Chondrocyte (in vitro differentiated cells): ENCODE results near the gene HMGN2. TPM values are rescaled to one million over a fixed set of nuclear protein-coding genes. Genes with fewer than 3 reads are reported as not detected.

Source experiments
- DNase-seq: peaks from one replicate; pipeline ENCODE4 v3.0.0; 2021; ENCODE audit warnings: mixed read lengths, low spot score
- H3K27ac Mint-ChIP-seq: one replicate; pipeline ENCODE4 v1.8.0; 2021; ENCODE audit warnings: mild to moderate bottlenecking, moderate library complexity, mixed read lengths; ENCODE audit not compliant: unreplicated experiment
- H3K27me3 Mint-ChIP-seq: 2 replicates; pipeline ENCODE4 v1.8.0; 2021; ENCODE audit warnings: low read depth, mixed read lengths
- H3K36me3 Mint-ChIP-seq: 2 replicates; pipeline ENCODE4 v1.8.0; 2021; ENCODE audit warnings: low read depth, mixed read lengths
- H3K4me1 Mint-ChIP-seq: 2 replicates; pipeline ENCODE4 v1.8.0; 2021; ENCODE audit warnings: low read depth, mild to moderate bottlenecking, mixed read lengths
- H3K4me3 Mint-ChIP-seq: one replicate; pipeline ENCODE4 v1.8.0; 2021; ENCODE audit warnings: mild to moderate bottlenecking, moderate library complexity, mixed read lengths; ENCODE audit not compliant: unreplicated experiment
- H3K9me3 Mint-ChIP-seq: 2 replicates; pipeline ENCODE4 v1.8.0; 2021; ENCODE audit warnings: low read depth, mixed read lengths
- total RNA-seq: library from RNA; stranded (reverse); gene quantifications from 3 replicates; pipeline ENCODE4 v1.2.1, GENCODE V29; 2021
- TF ChIP-seq, protein P1 (sequence below): fragments of 200-600 bp; sonication (generic); IDR thresholded peaks from 2 replicates; pipeline ENCODE4 v1.5.0; 2021; ENCODE audit warnings: antibody characterized with exemption, mild to moderate bottlenecking, moderate library complexity

The HMGN2 gene
- total RNA-seq, 1 donor from 2014 or later = 241 TPM

DNA sequence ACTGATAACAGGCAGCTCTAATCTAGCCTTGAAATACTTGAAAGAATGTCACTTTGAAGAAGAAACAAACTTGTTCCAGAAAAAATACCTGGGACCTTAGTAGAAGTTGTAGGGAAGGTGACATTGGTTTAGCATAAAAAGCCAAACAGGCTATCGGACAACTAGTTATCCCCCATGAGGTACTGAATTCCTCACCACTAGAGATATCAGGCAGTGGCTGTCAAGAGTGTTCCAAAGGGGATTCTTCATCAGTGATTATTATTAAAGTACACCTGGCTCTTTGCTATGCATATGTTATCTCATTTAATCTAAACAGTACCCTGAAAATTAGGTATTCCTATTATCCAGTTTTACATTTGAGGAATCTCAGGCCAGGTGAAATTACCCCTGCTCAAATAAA is 13.1 kb upstream of the HMGN2 start:
- no peaks in the 10 kb centered on the region for H3K27me3 Mint-ChIP-seq
- peaks cover 38% of the 10 kb centered on the region for H3K36me3 Mint-ChIP-seq

DNA sequence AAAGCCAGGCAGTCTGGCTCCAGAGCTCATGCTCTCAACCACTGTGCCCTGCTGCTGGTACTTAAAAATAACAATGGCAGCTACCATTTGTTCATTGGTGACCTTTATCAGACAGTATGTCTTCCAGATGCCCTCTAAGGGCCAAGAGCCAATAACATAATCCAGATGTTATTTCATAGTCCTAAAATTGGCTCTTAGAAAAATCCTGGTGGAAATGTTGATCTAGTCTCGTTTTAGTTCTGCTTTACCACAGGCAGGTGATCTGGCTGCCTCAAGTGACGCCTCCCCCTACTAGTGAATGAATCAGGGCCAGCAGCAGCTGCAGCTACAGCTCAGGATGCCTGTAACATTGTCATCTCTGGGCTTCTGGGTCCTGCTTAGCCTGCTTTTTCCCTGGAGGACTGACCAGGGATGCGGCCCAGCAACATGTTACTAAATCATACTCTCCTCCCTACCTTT is 12.6 kb upstream of the HMGN2 start:
- no peak for DNase-seq
- H3K9me3 Mint-ChIP-seq = no peaks in the 10 kb centered on the region
- no peak overlapping the region for H3K4me3 Mint-ChIP-seq
- TF ChIP-seq, protein P1, sequence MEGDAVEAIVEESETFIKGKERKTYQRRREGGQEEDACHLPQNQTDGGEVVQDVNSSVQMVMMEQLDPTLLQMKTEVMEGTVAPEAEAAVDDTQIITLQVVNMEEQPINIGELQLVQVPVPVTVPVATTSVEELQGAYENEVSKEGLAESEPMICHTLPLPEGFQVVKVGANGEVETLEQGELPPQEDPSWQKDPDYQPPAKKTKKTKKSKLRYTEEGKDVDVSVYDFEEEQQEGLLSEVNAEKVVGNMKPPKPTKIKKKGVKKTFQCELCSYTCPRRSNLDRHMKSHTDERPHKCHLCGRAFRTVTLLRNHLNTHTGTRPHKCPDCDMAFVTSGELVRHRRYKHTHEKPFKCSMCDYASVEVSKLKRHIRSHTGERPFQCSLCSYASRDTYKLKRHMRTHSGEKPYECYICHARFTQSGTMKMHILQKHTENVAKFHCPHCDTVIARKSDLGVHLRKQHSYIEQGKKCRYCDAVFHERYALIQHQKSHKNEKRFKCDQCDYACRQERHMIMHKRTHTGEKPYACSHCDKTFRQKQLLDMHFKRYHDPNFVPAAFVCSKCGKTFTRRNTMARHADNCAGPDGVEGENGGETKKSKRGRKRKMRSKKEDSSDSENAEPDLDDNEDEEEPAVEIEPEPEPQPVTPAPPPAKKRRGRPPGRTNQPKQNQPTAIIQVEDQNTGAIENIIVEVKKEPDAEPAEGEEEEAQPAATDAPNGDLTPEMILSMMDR = no peak
- peaks cover 40% of the 10 kb centered on the region for H3K36me3 Mint-ChIP-seq
- H3K4me1 Mint-ChIP-seq = no peaks in the 10 kb centered on the region
- no peak overlapping the region for H3K27ac Mint-ChIP-seq
- H3K27me3 Mint-ChIP-seq = no peaks in the 10 kb centered on the region

More for the DNA sequence above, 13.1 kb upstream of the HMGN2 start:
- DNase-seq = no peak
- no peak overlapping the region for H3K4me3 Mint-ChIP-seq
- no peaks in the 10 kb centered on the region for H3K4me1 Mint-ChIP-seq
- no peak overlapping the region for H3K27ac Mint-ChIP-seq
- TF ChIP-seq, protein P1 = no peak
- H3K9me3 Mint-ChIP-seq = no peaks in the 10 kb centered on the region

DNA sequence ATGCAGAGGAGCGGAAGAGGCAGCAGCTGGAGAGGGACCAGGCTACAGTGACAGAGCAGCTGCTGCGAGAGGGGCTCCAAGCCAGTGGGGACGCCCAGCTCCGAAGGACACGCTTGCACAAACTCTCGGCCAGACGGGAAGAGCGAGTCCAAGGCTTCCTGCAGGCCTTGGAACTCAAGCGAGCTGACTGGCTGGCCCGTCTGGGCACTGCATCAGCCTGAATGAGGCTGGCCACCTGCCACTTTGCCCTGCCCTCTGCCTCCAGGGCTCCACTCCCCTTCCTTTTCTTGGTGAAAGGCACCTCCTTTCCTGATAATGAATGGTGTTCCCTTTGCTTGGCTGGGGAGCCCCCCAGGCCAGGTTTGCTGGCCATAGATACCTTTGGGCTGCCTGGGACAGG is 3.3 kb upstream of the HMGN2 start:
- H3K27me3 Mint-ChIP-seq = no peaks in the 10 kb centered on the region
- no peak overlapping the region for H3K27ac Mint-ChIP-seq

DNA sequence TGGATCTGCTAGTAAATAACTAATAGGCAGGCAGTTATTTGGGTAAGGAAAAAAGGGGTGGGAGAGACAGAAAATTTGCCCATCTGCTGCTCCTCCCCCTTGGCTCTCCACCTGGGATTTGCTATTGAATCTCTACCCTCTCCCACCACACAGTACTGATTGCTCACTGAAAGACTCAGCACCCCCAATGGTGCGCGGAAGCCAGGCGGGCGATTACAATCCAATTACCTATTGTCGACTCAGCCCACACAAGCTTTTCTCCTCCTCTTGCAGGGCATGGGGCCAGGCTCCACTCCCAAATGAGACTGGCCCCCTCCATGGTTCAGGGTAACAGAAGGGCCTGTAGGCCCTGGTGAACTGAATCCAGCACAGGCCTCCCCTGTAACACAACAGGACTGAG is 2.7 kb upstream of the HMGN2 start:
- no peak overlapping the region for H3K4me3 Mint-ChIP-seq
- DNase-seq = no peak
- no peaks in the 10 kb centered on the region for H3K27me3 Mint-ChIP-seq
- H3K4me1 Mint-ChIP-seq = peaks cover 35% of the 10 kb centered on the region
- TF ChIP-seq, protein P1 = no peak
- no peaks in the 10 kb centered on the region for H3K9me3 Mint-ChIP-seq
- H3K27ac Mint-ChIP-seq = no peak overlapping the region
- peaks cover 28% of the 10 kb centered on the region for H3K36me3 Mint-ChIP-seq

More for the DNA sequence above, 3.3 kb upstream of the HMGN2 start:
- Mint-ChIP-seq H3K4me1 (peaks cover 28% of the 10 kb centered on the region), H3K9me3 (no peaks in the 10 kb centered on the region), H3K36me3 (peaks cover 30% of the 10 kb centered on the region), H3K4me3 (no peak overlapping the region)
- TF ChIP-seq, protein P1 = no peak
- no peak for DNase-seq

DNA sequence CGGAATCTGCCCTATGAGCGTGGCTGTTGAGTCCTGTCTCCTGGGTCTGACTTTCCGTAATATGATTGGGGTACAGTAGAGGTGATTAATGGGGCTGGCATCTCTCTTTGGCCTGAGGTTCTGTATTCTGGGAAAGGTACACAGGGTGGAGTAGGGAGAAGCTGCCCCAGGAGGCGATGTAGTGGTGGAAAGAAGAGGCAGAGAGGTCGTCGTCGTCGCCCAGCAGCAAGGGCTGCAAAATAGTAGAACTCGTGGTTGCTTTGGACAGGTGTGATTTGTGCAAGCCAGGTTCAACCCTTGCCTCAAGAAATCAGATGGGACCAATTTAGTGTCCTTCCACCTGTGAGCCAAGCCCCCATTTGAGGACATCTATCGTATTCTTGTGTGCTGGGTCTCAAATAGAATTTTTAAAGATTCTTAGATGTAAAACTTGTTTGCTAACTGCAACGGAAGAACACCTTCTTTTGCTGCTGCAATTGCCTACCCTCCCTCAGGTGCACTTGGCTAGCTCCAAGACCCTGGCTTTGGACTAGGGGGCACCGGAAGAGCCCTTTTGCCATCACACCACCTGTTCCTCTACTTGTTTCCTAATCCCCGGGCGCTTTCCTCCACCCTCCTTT is 1.3 kb upstream of the HMGN2 start:
- Mint-ChIP-seq H3K9me3 (no peaks in the 10 kb centered on the region), H3K4me3 (peak overlapping the region; percentile 84), H3K36me3 (peaks cover 25% of the 10 kb centered on the region), H3K4me1 (peaks cover 42% of the 10 kb centered on the region), H3K27ac (peak overlapping the region; percentile 98), H3K27me3 (no peaks in the 10 kb centered on the region)
- TF ChIP-seq, protein P1 = no peak
- no peak for DNase-seq
